H1 (cell line): ENCODE measurements around the gene TRIM45. TPM values are rescaled to one million over a fixed set of nuclear protein-coding genes. Genes with fewer than 3 reads are reported as not detected.

ENCODE experiments used
- CTCF ChIA-PET: fragments of 300-600 bp; sonication (Branson Sonifier 250); formaldehyde crosslinking; loops from one replicate; lab custom pipeline; 2021; ENCODE audit not compliant: partially characterized antibody; lab: Charles Lee
- POLR2A ChIA-PET: fragments of 300-600 bp; sonication (Branson Sonifier 250); formaldehyde crosslinking; loops from one replicate; lab custom pipeline; 2021; ENCODE audit warnings: inconsistent platforms; ENCODE audit not compliant: partially characterized antibody; lab: Charles Lee
- DNase-seq, 2 experiments: peaks; one replicate each; pipeline versions ENCODE4 v3.0.0 to v3.0.0-alpha.2; 2010 to 2022; ENCODE audit warnings: low spot score in 2 of 2, low read depth in 1 of 2, mixed read lengths in 1 of 2
- FAIRE-seq: peaks from 2 replicates; lab custom pipeline; 2011; peaks lifted over from hg19 to GRCh38; lab: Jason Lieb, UNC
- H2AFZ ChIP-seq: 2 replicates; pipeline ENCODE4 v1.8.1; 2012; ENCODE audit warnings: low read length, inconsistent platforms
- H2AK5ac ChIP-seq: 2 replicates; pipeline ENCODE4 v1.6.1; 2013; ENCODE audit warnings: low read depth, low read length
- H2BK120ac ChIP-seq: replicated peaks from 2 replicates; pipeline ENCODE3; 2013; ENCODE audit warnings: low read depth, low read length, inconsistent platforms
- H2BK12ac ChIP-seq: 2 replicates; pipeline ENCODE4 v1.6.1; 2013; ENCODE audit warnings: low read depth, low read length
- H2BK15ac ChIP-seq: 2 replicates; pipeline ENCODE4 v1.6.1; 2013; ENCODE audit warnings: low read length
- H2BK20ac ChIP-seq: 2 replicates; pipeline ENCODE4 v1.6.1; 2013; ENCODE audit warnings: low read length
- H2BK5ac ChIP-seq: 2 replicates; pipeline ENCODE4 v1.6.1; 2013; ENCODE audit warnings: low read depth, low read length
- H3K14ac ChIP-seq: 2 replicates; pipeline ENCODE4 v1.6.1; 2013; ENCODE audit warnings: inconsistent platforms; ENCODE audit not compliant: insufficient read length
- H3K18ac ChIP-seq: 2 replicates; pipeline ENCODE4 v1.6.1; 2013; ENCODE audit warnings: low read length; ENCODE audit errors: extremely low read depth
- H3K23ac ChIP-seq: 2 replicates; pipeline ENCODE4 v1.6.1; 2013; ENCODE audit warnings: inconsistent platforms; ENCODE audit not compliant: insufficient read length
- H3K23me2 ChIP-seq: 2 replicates; pipeline ENCODE4 v1.6.1; 2013; ENCODE audit warnings: low read depth, low read length
- H3K27ac ChIP-seq: 2 replicates; pipeline ENCODE4 v1.6.1; 2011; ENCODE audit warnings: low read depth, low read length, inconsistent platforms
- H3K27me3 ChIP-seq, 4 experiments: replicated peaks in 1 of 4; 1 replicate in 1 of 4; 2 replicates in 3 of 4; pipeline versions ENCODE4 v1.6.1 to v1.8.1; 2011 to 2013; ENCODE audit warnings: low read length in 3 of 4, mild to moderate bottlenecking in 3 of 4, inconsistent platforms in 2 of 4, mixed read lengths in 2 of 4, moderate library complexity in 1 of 4; ENCODE audit not compliant: control insufficient read depth in 3 of 4, insufficient read depth in 3 of 4; ENCODE audit errors: extremely low read depth in 1 of 4
- H3K36me3 ChIP-seq, 4 experiments: 2 replicates each; pipeline versions ENCODE4 v1.6.1 to v1.8.1; 2011 to 2013; ENCODE audit warnings: mild to moderate bottlenecking in 4 of 4, low read length in 3 of 4, moderate library complexity in 2 of 4, control low read depth in 1 of 4, inconsistent platforms in 1 of 4; ENCODE audit not compliant: insufficient read depth in 4 of 4, control insufficient read depth in 2 of 4
- H3K4ac ChIP-seq: replicated peaks from 2 replicates; pipeline ENCODE3; 2013; ENCODE audit warnings: low read length, low read depth, mixed read lengths, inconsistent platforms; ENCODE audit not compliant: insufficient read length
- H3K4me1 ChIP-seq, 4 experiments: replicated peaks in 1 of 4; 1 replicate in 1 of 4; 2 replicates in 3 of 4; pipeline versions ENCODE4 v1.6.1 to v1.8.1; 2011 to 2013; ENCODE audit warnings: low read length in 3 of 4, inconsistent platforms in 2 of 4, mixed read lengths in 1 of 4; ENCODE audit not compliant: insufficient read depth in 4 of 4, control insufficient read depth in 3 of 4
- H3K4me2 ChIP-seq, 2 experiments: 2 replicates each; pipeline versions ENCODE4 v1.6.1 to v1.8.1; 2011 to 2013; ENCODE audit warnings: low read depth in 2 of 2, low read length in 2 of 2, control low read depth in 1 of 2, inconsistent platforms in 1 of 2, mild to moderate bottlenecking in 1 of 2; ENCODE audit not compliant: insufficient read depth in 1 of 2
- H3K4me3 ChIP-seq, 4 experiments: fragments of 200-600, 300-600 bp in 1 of 4; sonication (generic), shearing (Covaris generic), sonication (Bioruptor Twin) in 1 of 4; 2 replicates each; pipeline versions ENCODE4 v1.5.1 to v1.8.1; 2011 to 2016; ENCODE audit warnings: low read length in 4 of 4, low read depth in 3 of 4, control low read depth in 2 of 4, inconsistent platforms in 2 of 4, mild to moderate bottlenecking in 2 of 4, mixed read lengths in 1 of 4, moderate library complexity in 1 of 4; ENCODE audit not compliant: insufficient read depth in 2 of 4; ENCODE audit errors: extremely low read depth in 1 of 4
- H3K56ac ChIP-seq: replicated peaks from 2 replicates; pipeline ENCODE3; 2013; ENCODE audit warnings: low read depth, mild to moderate bottlenecking, mixed read lengths, low read length, inconsistent platforms; ENCODE audit not compliant: insufficient read length
- H3K79me1 ChIP-seq: 2 replicates; pipeline ENCODE4 v1.6.1; 2013; ENCODE audit warnings: low read depth, low read length, control low read depth
- H3K79me2 ChIP-seq, 2 experiments: 2 replicates each; pipeline versions ENCODE4 v1.6.1 to v1.8.1; 2012 to 2013; ENCODE audit warnings: low read length in 2 of 2, mild to moderate bottlenecking in 2 of 2, inconsistent platforms in 1 of 2; ENCODE audit not compliant: insufficient read depth in 2 of 2, control insufficient read depth in 1 of 2
- H3K9ac ChIP-seq, 4 experiments: replicated peaks in 1 of 4; 1 replicate in 1 of 4; 2 replicates in 3 of 4; pipeline versions ENCODE4 v1.6.1 to v1.8.1; 2011 to 2013; ENCODE audit warnings: low read depth in 3 of 4, low read length in 3 of 4, control low read depth in 2 of 4, mild to moderate bottlenecking in 2 of 4, moderate library complexity in 2 of 4, inconsistent platforms in 1 of 4; ENCODE audit errors: extremely low read depth in 1 of 4
- H3K9me3 ChIP-seq, 2 experiments: 2 replicates each; pipeline versions ENCODE4 v1.6.1 to v1.8.1; 2012 to 2013; ENCODE audit warnings: mild to moderate bottlenecking in 2 of 2, moderate library complexity in 2 of 2, control low read depth in 1 of 2, inconsistent platforms in 1 of 2, low read depth in 1 of 2, low read length in 1 of 2, mixed read lengths in 1 of 2; ENCODE audit not compliant: insufficient read depth in 2 of 2
- H4K20me1 ChIP-seq, 2 experiments: replicated peaks in 1 of 2; 2 replicates each; pipeline versions ENCODE3 to v1.8.1; 2011 to 2013; ENCODE audit warnings: inconsistent platforms in 2 of 2, low read length in 2 of 2, mild to moderate bottlenecking in 1 of 2; ENCODE audit not compliant: insufficient read depth in 2 of 2, control insufficient read depth in 1 of 2
- H4K5ac ChIP-seq: 2 replicates; pipeline ENCODE4 v1.6.1; 2013; ENCODE audit warnings: low read length, low read depth, mixed read lengths, inconsistent platforms; ENCODE audit not compliant: insufficient read length
- H4K8ac ChIP-seq: 2 replicates; pipeline ENCODE4 v1.8.0; 2013; ENCODE audit warnings: mild to moderate bottlenecking, moderate library complexity, low read length, inconsistent platforms; ENCODE audit not compliant: insufficient read depth; ENCODE audit errors: extremely low read depth
- H4K91ac ChIP-seq: replicated peaks from 2 replicates; pipeline ENCODE3; 2013; ENCODE audit warnings: low read length, mixed read lengths, inconsistent platforms; ENCODE audit not compliant: insufficient read length
- ATF2 ChIP-seq: IDR thresholded peaks from 2 replicates; pipeline ENCODE4 v1.6.1; 2012; ENCODE audit warnings: low read length, inconsistent platforms
- CHD2 ChIP-seq: IDR thresholded peaks from 2 replicates; pipeline ENCODE4 v1.6.1; 2012; ENCODE audit warnings: low read length, improper control_type of control experiment
- FOSL1 ChIP-seq: IDR thresholded peaks from 2 replicates; pipeline ENCODE4 v1.6.1; 2011; ENCODE audit warnings: mild to moderate bottlenecking, low read depth, low read length, moderate library complexity; ENCODE audit not compliant: insufficient read depth
- GTF2F1 ChIP-seq: IDR thresholded peaks from 2 replicates; pipeline ENCODE4 v1.6.1; 2012; ENCODE audit warnings: low read depth, low read length, improper control_type of control experiment, borderline replicate concordance
- HDAC2 ChIP-seq, 2 experiments: fragments of 300-600 bp in 1 of 2; sonication (generic) in 1 of 2; IDR thresholded peaks; 2 replicates each; pipeline ENCODE4 v1.6.1; 2011 to 2012; ENCODE audit warnings: low read depth in 2 of 2, low read length in 2 of 2, mild to moderate bottlenecking in 2 of 2, moderate library complexity in 2 of 2, borderline replicate concordance in 1 of 2, inconsistent platforms in 1 of 2
- HDAC6 ChIP-seq: IDR thresholded peaks from one replicate; pipeline ENCODE4 v1.7.1; 2012; ENCODE audit warnings: low read depth, mild to moderate bottlenecking, inconsistent platforms, low read length, moderate library complexity
- POLR2AphosphoS5 ChIP-seq: IDR thresholded peaks from 2 replicates; pipeline ENCODE4 v1.6.1; 2011; ENCODE audit warnings: low read depth, low read length
- RAD21 ChIP-seq, 2 experiments: IDR thresholded peaks in 1 of 2; conservative IDR thresholded peaks in 1 of 2; 2 replicates each; pipeline ENCODE4 v1.6.1; 2011; ENCODE audit warnings: low read depth in 2 of 2, low read length in 2 of 2, improper control_type of control experiment in 1 of 2, inconsistent platforms in 1 of 2, mild to moderate bottlenecking in 1 of 2, moderate library complexity in 1 of 2
- SIRT6 ChIP-seq: IDR thresholded peaks from one replicate; pipeline ENCODE4 v1.7.1; 2012; ENCODE audit warnings: low read length, inconsistent platforms
- SP4 ChIP-seq: IDR thresholded peaks from 2 replicates; pipeline ENCODE4 v1.6.1; 2012; ENCODE audit warnings: low read length, inconsistent platforms
- WGBS, 2 experiments: shearing (Covaris generic) in 1 of 2; methylation state at CpG; one replicate each; pipeline versions ENCODE4 v1.1.6 to v1.1.7; 2013 to 2015; ENCODE audit warnings: low lambda C conversion rate in 2 of 2, mixed read lengths in 2 of 2, inconsistent platforms in 1 of 2, low coverage in 1 of 2, missing lambda C conversion rate in 1 of 2; ENCODE audit not compliant: insufficient replicate concordance in 2 of 2, insufficient coverage in 1 of 2, insufficient read length in 1 of 2; ENCODE audit errors: extremely low coverage in 1 of 2, missing lambda C conversion rate in 1 of 2; 5-methylcytosine and 5-hydroxymethylcytosine counted together
- polyA plus RNA-seq, 7 experiments: library from polyadenylated mRNA; depleted of rRNA in 3 of 7; stranded (reverse) in 5 of 7; unstranded in 2 of 7; fragments of >200 nt in 5 of 7; fragments of 200-250 nt in 2 of 7; gene quantifications; 1 replicate in 5 of 7; 2 replicates in 1 of 7; 4 replicates in 1 of 7; pipeline versions ENCODE4 v1.2.1 to v1.2.3, GENCODE V29; 2011 to 2013; ENCODE audit warnings: missing spikeins in 2 of 7, mixed read lengths in 2 of 7
- total RNA-seq: library from RNA; stranded (reverse); fragmentation: NEBNext Ultra II Directional; extraction: Animal tissue kit (Norgen Biotek cat#: 25700); gene quantifications from 2 replicates; pipeline ENCODE4 v1.2.1, GENCODE V29; 2021

Gene TRIM45
- total and polyA plus RNA-seq, 2 of the 8 experiments (the other 6 are each of a cell fraction or from before 2014, with no cell fraction given), result 13.7 to 16.7 TPM

GRCh38 chr1:117092594-117092993 is 29.0 kb downstream of the TRIM45 start:
- Histone ChIP-seq H3K23me2 (no peaks in the 10 kb centered on the region), H3K4ac (no peak overlapping the region), H2BK20ac (no peak overlapping the region), H3K9ac (no peak overlapping the region), H3K27ac (peak overlapping the region; percentile 54), H3K27me3 (no peaks in the 10 kb centered on the region), H2BK5ac (peak overlapping the region; percentile 6; the same call in 1 of the 2 replicates), H4K5ac (no peak overlapping the region), H3K14ac (no peak overlapping the region), H3K56ac (no peak overlapping the region), H3K79me1 (no peaks in the 10 kb centered on the region), H3K36me3 (peaks cover 33 to 85% (median 66%) of the 10 kb centered on the region in 4 experiments), H3K4me2 (no peak overlapping the region), H3K18ac (no peak overlapping the region), H2AK5ac (no peak overlapping the region), H3K4me3 (no peak overlapping the region), H4K8ac (no peak overlapping the region), H4K20me1 (no peaks in the 10 kb centered on the region), H2AFZ (no peak overlapping the region), H3K4me1 (peaks cover 0 to 9% (median 2%) of the 10 kb centered on the region in 4 experiments; a peak in 2 of 7 replicates), H2BK120ac (no peak overlapping the region), H3K9me3 (no peaks in the 10 kb centered on the region), H4K91ac (no peak overlapping the region), H3K23ac (no peak overlapping the region), H3K79me2 (no peaks in the 10 kb centered on the region), H2BK15ac (no peak overlapping the region), H2BK12ac (no peak overlapping the region)
- DNase-seq (no peak), FAIRE-seq (no peak)
- CTCF ChIA-PET, result interaction anchor here (0.6 to 7.5 kb wide), 16 partner anchors 10 to 328 kb away, joined by 3 to 52 read pairs (median 4); partner anchors contain the start of gene TTF2
- POLR2A ChIA-PET, result interaction anchor here (0.7 to 1.9 kb wide), 8 partner anchors 14 to 186 kb away, joined by 3 to 10 read pairs (median 4); partner anchors contain the start of gene TTF2
- TF ChIP-seq RAD21 (IDR thresholded peaks at IDR 0.05 in 1 of 2, conservative IDR thresholded peaks at IDR 0.05 in 1 of 2; ENCODE audit: low read depth in 2 of 2, low read length in 2 of 2), result no peak
- no peak for TF ChIP-seq GTF2F1
- no peak for TF ChIP-seq SP4
- no peak for TF ChIP-seq CHD2
- no peak for TF ChIP-seq HDAC6
- TF ChIP-seq POLR2AphosphoS5, result no peak
- no peak for TF ChIP-seq ATF2
- no peak for TF ChIP-seq HDAC2 (IDR thresholded peaks at IDR 0.05; ENCODE audit: borderline replicate concordance in 1 of 2, low read depth in 2 of 2, low read length in 2 of 2)
- TF ChIP-seq SIRT6, result no peak
- no peak for TF ChIP-seq FOSL1
- 89% methylated on average over 5 of the region's 5 CpGs; no CpG with 5 or more reads in 1 of the 2 experiments for WGBS, 2 experiments
